ENCODE results near the gene TMEM163. TPM values are rescaled to one million over a fixed set of nuclear protein-coding genes. Genes with fewer than 3 reads are reported as not detected.
"Not testable (repeated sequence)": the region's sequence is repeated elsewhere in the genome, so short reads cannot be mapped to it uniquely, and the experiment has no call there.

The TMEM163 gene
- total RNA-seq, 1 donor from 2014 or later = 2.2 TPM

DNA sequence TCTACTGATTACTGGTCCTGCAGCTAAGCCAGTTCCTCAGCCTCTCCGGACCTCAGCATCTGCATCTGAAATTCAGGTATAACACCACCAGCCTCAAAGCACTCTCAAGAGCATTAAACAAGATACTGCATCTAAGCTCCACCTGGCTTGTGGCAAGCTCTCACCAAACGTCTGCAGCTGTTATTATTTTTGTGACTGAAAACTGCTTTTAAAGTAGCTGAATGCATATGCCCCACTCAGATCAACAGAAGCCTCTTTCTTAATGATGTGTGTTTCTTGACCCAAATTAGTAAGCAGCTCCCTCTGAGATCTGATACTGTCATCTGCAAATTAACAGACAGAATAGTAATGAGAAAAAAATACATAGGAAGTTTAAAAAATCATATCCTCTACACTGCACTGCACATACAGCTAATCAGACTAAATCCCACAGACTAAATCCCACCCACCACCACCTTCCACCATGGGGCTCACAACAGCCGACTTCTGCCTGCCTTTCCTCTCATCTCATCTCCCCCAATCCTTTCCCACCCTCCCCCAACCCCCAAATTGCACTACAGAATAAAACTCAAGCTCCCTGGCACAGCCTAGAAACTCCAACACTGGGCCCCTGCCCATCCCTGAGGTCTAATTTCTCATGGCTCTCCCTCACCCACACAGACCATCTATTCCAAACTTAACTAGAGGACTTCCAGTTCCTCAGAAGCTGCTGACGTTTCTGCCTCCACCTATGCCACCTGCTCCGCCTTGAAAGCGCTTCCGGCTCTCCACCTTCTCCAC lies 52.9 kb downstream of the TMEM163 start:
- DNase-seq (ENCODE audit: low read depth, low spot score) = no peak

DNA sequence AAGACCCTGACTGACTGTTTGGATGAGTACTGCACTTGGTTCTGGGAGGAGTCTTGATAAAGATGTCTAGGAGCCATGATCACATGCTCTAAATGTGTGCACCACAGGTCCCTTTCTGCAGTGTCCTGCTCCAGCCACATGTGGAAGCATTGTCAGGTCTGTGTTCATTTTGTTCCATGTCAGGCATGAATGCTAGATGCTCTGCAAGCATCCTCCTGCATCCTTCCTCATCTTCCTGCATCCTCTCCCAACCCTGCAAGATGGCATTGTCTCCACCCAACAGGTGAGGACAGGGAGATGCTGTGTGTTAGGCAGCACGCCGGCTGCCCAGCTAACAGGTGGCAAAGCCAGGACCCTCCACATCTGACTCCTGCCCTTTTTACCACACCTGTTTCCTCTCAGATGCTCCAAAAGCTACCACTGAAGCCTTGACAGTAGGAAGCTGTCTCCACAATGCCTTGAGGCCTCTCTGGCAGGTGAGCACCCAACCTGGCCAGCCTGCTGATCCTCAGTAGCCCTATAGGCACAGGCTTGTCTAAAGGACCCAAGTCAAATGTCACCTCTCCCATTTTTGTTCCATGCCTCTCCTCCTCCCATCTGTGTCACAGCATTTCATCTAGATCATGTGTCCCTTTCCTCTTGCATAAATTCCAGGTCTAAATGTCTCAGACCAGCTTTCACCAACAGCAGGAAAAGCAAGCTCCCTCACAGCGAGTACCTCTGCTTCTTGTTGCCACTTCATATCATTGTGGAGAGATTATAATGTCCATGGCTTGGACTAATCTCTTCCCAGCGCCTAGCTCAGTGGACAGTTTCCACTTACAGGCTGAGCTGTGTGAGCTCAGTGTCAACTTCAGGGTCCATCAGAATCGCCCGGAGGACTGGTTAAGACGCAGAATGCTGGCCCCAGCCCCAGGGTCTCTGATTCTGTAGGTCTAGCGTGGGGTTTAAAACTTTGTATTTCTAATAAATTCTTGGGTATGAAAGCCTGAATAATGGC lies 55.0 kb downstream of the TMEM163 start:
- no peak for DNase-seq (ENCODE audit: low read depth, low spot score)

DNA sequence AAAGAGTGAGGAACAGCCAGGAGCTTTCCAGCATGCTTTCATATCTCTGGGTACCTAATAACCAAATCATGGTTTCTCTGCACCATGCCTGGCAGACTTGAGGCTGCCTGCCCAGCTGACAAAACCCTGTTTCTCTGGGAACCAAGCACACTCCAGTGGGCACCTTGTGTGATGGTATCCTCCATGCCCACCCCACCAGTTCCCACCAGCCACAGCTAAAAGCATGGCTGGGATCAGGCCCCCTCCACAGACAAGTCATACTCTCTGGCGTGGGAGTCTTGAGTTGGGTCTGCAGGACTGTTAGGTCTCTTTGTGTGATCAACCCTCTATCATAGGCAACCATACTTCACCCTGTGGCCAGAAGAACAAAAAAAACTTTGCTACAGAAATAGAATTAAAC lies 56.0 kb downstream of the TMEM163 start:
- no peak for DNase-seq (ENCODE audit: low read depth, low spot score)

DNA sequence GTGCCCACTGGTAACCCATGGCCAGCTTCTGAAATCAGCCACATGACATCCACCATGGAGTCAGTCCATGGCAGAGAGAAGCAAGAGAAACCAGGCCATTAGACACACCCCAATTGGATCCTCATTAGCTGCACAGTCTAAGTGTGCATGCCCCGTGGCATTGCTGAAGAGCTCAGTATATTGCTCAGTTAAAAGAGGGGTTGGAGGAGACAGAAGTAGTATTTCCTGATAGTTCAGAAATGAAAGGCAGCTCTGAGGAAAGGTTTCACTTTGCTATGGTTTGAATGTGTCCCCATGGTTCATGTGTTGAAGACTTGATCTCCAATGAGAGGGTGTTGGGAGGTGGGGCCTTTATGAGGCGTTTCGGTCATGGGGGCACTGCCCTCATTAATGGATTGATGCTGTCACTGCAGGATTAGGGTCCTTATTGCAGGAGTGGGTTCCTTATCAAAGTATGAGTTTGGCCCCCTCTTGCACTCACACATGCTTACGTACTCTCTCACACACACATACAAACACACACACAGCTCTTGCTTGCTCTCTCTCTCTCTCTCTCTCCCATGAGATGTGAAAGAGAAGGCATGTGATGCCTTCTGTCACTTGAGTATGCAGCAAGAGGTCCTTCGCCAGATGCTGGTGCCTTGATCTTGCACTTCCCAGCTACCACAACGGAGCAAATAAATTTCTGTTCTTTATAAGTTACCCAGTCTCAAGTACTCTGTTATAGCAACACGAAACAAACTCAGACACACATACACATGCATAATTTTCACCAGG lies 58.0 kb downstream of the TMEM163 start:
- no peak for DNase-seq (ENCODE audit: low read depth, low spot score)

DNA sequence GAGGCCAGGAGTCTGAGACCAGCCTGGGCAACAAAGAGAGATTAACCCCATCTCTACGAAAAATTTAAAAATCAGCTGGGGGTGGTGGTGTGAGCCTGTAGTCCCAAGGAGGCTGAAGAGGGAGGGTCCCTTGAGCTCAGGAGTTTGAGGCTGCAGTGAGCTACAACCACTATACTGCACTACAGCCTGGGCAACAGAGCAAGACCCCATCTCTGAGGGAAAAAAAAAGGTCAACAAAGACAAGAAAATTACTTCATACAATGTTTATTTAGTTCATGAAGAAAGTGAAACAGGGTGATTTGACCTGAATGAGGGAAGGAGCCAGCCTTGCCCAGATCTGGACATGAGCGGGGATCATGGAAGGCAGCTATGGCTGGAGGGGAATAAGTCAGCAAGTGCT lies 59.1 kb downstream of the TMEM163 start:
- no peak for DNase-seq (ENCODE audit: low read depth, low spot score)

DNA sequence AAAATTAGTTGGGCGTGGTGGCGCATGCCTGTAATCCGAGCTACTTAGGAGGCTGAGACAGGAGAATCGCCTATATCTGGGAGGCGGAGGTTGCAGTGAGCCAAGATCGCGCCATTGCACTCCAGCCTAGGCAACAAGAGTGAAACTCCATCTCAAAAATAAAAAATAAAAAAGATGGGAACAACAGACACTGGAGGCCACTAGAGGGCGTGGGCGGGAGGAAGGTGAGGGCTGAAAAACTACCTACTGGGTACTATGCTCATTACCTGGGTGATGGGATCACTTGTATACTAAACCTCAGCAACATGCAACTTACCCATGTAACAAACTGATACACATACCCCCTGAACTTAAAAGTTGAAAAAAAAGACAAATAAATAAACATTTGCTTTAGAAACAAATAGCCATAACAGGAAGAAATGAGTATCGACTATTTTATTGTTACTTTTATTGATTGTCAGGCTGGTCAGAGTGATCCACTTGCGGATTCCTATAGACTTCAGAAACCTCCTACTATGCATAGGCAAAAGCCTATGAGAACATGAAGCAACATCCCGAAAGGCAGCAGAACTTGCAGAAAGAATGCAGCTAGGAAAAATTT lies 61.0 kb downstream of the TMEM163 start:
- no peak for DNase-seq (ENCODE audit: low read depth, low spot score)

DNA sequence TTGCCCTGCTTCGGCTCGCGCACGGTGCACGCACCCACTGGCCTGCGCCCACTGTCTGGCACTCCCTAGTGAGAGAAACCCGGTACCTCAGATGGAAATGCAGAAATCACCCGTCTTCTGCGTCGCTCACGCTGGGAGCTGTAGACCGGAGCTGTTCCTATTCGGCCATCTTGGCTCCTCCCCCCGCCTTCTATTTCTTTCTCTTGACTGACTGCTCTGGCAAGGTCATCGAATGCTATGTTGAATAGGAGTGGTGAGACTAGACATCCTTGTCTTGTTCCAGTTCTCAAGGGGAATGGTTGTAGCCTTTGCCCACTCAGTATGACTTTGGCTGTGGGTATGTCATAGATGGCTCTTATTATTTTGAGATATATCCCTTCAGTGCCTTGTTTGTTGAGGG lies 62.4 kb downstream of the TMEM163 start:
- not testable (repeated sequence) for DNase-seq (ENCODE audit: low read depth, low spot score)

DNA sequence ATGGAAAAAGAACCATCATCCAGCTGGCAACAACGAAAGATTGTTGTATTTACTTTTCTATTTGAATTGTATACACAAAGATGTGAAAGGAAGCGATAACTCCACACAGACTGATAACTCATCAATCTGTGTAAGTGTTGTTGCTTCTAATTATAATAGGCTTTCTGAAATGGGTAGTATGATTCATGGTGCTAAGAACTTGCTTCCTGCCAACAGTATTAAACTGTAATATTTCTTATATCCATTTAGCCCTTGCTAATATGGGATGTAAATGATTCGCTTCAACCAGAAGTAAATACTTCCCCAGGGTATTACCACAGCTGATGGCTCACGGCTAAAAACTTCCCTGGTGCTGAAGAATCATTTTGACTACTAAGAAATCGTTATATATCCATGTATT lies 70.2 kb downstream of the TMEM163 start:
- no peak for DNase-seq (ENCODE audit: low read depth, low spot score)

DNA sequence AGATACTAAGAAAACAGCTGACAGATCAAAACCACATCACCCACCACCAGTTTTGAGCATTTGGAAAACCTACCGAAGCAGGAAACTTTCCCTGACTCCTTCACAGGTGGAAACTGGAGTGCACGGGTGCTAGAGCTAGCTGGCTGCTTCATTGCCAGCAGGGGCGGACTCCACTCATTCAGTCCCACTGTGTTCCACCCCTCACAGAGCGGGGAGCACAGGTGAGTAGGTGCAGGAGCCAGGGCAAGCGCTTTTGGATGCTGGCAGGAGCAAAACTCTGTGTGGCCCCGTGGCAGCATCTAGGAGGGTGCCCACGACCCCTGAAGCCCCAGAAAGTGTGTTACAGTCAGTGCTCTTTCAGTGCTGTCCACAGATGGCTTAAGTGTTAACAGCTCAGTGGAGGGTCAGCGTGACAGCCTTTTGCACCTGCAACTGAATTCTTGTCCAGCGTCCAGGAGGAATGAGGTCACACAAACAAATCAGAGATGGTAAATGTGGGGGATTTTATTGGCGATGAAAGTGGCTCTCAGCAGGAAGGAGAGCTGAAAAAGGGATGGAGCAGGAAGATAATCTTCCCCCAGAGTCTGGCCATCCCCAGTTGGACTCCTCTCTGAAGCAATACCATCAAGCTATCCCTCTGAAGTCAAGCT lies 71.1 kb downstream of the TMEM163 start:
- no peak for DNase-seq (ENCODE audit: low read depth, low spot score)

DNA sequence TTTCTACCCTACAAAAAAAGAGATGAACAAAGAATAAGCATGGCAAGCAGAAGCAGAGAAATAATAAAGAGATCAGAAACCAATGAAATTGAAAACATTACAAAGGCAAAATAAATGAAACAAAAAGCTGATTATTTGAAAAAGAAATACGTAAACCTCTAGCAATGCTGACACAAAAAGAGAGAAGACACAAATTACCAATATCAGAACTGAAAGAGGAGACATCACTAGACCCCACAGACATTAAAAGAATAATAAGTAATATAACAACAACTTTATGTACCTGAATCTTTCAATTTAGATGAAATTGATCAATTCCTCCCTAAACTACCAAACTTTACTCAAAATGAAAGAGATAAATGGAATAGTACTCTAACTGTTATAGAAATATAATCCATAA lies 75.9 kb downstream of the TMEM163 start:
- no peak for DNase-seq (ENCODE audit: low read depth, low spot score)

DNA sequence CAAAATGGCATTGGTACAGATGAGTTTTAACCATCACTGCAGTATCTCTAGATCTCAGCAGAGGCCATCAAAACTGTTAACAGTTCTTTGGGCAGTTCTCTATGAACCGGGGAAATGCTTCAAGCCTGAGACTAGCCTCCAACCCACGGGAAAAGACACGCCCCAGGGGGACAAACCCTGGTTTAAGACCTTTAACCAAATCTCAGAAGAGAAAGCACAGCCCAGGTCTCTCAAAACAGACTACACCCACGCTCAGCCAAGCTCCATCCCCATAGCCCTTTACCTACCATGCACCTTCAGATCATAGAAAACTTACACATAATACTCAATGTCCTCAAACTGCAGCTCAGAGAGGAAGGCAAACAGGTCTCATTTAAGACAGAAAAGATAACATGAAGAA lies 78.3 kb downstream of the TMEM163 start:
- DNase-seq (ENCODE audit: low read depth, low spot score) = no peak

DNA sequence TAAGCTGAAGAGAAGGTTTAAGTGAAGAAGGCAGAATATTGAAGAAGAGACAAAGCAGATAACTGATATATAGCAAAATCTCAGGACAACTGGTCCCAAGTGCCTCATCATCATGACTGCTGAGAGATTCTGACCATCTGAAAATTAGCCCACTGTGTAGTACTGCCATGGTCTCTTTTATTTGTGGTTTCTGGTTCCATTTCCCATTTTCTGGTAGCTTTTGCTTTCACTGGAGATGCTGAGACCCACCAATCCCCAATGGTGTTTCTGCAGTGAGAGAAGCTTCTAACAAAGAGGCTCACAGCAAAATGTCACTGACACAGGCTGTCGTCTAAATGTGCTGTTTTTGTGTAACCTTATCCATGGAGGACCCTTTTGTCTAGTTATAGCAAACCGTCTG lies 79.5 kb downstream of the TMEM163 start:
- DNase-seq (ENCODE audit: low read depth, low spot score) = no peak

DNA sequence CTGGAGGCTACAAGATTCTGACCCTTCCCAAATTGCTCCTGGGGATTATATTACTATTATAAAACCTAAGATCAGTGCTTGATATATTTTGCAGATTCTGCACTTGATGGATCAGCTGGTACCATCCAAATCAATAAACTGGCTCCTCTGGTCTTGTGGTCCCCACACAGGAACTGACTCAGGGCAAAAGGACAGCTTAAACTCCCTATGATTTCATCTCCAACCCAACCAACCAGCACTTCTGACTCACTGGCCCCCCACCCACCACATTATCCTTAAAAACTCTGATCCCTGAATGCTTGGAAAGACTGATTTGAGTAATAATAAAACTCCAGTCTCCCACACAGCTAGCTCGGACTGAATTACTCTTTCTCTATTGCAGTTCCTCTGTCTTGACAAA lies 82.1 kb downstream of the TMEM163 start:
- no peak for DNase-seq (ENCODE audit: low read depth, low spot score)

DNA sequence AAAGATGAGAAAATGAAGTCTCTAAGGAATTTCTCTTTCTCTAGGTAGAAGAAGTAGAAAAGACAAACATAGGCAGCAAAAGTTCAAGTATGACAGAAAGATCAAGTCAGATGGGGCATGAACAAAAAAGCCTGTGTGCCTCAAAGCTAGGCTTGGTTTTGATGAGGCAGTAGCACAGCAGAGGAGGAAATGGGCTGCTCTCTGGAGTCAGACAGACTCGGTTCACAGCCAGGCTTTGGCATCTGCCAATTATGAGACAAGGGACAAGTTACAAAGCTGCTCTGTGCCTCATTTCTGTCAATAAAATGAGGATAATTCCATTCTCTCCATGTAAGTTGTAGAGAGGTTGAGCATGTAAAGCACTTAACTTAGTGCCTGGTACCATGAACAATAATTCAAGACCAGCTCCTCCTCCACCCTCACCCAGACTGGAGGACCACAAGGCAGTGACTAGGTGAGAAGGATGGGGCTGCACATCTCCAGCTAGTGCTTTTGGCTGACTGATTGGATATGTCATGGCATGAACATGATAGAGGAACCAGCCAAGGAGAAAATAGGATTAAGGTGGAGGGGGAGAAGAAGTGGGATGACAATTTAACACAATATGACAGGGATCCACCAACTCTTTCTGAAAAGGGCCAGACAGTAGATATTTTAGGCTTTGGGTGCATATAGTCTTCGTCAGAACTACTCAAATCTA lies 84.6 kb downstream of the TMEM163 start:
- no peak for DNase-seq (ENCODE audit: low read depth, low spot score)

DNA sequence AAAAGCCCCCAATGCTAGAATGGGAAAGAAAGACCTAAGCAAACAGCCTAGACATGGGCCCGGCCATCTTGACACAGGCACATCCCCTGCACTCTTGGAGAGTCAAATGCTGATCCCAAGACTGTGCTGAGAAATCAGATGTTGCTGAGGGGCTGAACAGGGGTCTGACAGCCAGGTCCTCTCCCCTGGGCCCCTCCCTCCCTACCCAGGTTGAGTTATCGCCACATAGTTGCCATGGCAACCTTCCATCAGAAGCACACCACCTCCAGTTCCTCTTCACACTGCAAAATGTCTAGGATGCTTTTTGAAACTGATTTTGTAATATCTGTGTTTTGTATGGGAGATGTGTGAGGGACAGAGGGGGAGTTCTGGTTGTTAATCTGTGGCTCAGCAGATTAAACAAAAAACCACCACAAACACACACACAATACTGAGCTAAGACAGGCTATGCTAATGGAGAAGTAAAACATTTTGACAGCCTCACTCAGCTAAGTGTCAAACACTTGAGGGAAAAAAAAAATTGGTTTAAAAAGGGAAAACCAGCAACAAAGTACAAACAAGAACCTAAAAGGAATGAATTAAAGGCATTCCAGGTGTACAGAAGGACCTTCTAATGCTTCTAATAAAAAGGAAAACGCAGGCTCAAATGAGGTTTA lies 88.2 kb downstream of the TMEM163 start:
- no peak for DNase-seq (ENCODE audit: low read depth, low spot score)

DNA sequence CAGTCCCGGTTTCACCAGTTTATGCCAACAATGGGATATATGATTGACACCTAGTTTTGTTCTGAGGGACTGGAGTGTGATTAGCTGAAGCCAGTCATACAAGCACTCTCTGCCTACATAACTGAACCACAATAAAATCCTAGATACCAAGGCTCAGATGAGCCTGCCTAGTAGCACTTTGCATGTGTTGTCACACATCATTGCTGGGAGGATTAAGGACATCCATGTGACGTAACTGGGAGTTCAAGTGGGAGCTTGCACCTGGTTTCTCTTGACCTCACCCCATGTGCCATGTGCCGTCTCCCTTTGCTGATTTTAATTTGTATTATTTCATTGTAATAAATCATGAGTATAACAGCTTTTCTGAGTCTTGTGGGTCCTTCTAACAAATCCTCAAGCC lies 90.3 kb downstream of the TMEM163 start:
- no peak for DNase-seq (ENCODE audit: low read depth, low spot score)

DNA sequence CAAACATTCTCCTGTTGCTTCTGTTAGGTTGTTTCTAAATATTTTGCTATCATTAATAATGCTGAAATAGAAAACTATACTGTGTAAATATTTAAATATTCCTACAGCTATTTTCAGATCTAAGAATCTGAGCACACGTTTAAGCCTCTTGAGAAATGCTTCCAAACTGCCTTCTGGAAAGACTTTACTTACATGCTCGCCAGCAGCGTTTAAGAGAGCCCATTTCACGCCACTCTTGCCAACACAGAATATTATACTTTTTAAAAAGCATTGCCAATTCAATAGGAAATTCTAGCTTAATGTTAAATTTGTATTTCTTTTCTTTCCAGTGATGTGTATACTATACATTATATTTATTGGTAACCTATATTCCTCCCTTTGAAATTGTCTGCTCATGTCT lies 92.0 kb downstream of the TMEM163 start:
- DNase-seq (ENCODE audit: low read depth, low spot score) = no peak

DNA sequence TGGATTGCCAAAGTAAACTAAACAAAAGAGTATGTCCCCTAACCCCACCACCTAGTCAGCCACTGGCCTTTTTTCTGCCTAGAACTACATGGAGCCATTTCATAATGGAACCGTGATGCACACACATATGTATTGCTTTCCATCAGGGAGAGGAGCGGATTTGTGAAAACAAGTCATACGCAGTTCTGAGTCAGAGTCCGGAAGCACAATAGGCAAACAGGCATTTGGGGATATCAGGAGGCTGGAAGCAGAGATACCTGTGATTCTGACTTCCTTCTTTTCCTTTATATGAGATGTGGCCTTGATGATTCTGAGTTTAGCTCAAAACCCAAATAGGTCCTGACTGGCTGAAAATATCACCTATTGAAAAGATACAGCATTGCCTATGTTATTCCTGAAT lies 93.5 kb downstream of the TMEM163 start:
- DNase-seq (ENCODE audit: low read depth, low spot score) = no peak

DNA sequence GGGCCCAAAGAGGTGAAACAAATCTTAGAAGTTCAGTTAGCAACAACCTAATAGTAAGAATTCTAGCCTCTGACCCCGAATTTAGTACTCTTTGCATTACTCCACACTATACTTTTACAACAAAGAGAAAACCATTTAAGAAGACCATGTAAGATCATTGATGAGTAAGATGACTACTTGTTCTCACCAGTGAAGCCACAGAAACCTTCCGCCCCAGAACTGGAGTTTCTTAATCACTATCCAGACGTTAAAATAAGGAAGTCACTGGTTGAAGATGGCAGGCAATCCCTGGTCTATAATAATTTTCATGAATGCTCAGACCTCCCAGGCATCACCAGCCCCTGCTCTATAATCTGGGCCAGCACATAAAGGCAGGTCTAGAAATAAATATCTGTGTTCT lies 95.0 kb downstream of the TMEM163 start:
- DNase-seq (ENCODE audit: low read depth, low spot score) = no peak

DNA sequence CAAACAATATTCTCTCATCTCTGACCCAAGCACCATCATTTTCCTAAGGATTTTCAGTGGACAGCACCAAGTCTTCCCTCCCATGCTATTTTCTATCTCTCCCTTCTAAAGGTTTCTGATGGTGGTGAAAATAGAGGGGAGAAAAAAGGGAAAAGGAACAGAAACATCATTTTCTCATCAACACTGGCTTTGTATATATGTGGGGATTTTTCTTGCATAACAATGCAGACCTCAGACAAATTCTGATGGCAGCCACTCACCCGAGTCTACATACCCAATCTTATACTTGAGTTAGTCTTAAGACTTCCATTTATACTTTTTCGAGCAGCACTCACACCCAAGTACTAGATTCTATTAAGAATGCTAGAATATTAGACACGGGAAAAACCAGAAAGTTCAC lies 95.8 kb downstream of the TMEM163 start:
- DNase-seq (ENCODE audit: low read depth, low spot score) = no peak

All from pulmonary artery endothelial cell (primary cell).